Stimulated activated naive CD8-positive, alpha-beta T cell treated with anti-CD3 and anti-CD28 coated beads, Interleukin-15, Interleukin-2, amounts not matched to agents 100 ng/mL and 50 ng/mL, for 24 hours (primary cell): ENCODE results near the gene ZNF674.
A peak's percentile ranks its signal among the peaks of the same experiment; 100 is the strongest.

Source experiments
- H3K27ac Mint-ChIP-seq: one replicate; pipeline ENCODE4 v1.8.0; 2021; ENCODE audit warnings: mild to moderate bottlenecking, mixed read lengths
- H3K27me3 Mint-ChIP-seq: one replicate; pipeline ENCODE4 v1.8.0; 2021; ENCODE audit warnings: mixed read lengths
- H3K36me3 Mint-ChIP-seq: one replicate; pipeline ENCODE4 v1.8.0; 2021; ENCODE audit warnings: low read depth, mixed read lengths
- H3K4me1 Mint-ChIP-seq: one replicate; pipeline ENCODE4 v1.8.0; 2021; ENCODE audit warnings: low read depth, mixed read lengths
- H3K4me3 Mint-ChIP-seq: one replicate; pipeline ENCODE4 v1.8.0; 2021; ENCODE audit warnings: mild to moderate bottlenecking, mixed read lengths
- H3K9me3 Mint-ChIP-seq: one replicate; pipeline ENCODE4 v1.8.0; 2021; ENCODE audit warnings: mixed read lengths

The ZNF674 gene

DNA sequence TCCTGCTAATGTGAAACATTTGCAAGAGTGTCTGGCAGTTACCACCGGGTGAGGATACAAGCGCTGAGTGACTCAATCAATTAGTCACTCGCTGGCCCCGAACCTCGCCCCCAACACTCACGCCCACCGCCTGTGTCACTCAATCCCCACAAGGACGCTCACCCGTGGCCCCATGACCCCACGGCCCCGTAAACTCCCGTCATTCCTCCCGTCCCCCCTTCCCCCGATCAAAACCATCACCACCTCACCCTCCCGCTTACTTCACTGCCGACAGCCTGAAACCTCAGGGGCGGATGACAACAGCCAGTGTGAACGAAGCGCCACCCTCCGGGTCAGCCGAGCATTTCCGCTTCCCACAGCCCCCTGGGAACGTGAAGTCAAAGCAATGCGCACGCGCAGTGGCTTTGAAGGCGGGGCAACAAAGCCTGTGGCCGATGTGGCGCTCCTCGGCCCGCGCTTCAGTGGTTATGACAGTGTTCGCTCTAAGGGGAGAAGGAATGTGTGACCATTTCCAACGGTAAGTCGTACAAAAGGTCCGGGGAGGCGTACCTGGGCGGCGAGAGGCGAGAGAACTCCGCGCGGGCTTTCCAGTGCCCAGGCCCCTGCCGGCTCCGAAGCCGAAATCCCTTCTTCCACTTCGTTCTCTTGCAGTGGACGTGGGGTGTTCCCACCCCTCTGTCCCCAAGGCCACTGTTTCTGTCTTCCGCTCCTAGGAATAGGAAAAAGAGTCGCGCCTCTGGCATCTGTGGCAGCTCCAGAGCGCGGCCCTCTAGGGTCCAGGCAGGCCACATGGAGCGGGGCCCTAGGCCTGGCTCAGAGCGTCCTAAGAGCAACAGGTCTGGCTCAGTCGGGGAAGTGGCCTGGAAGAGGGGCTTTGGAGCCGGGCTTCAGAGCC lies at the start of gene ZNF674:
ZNF674 (minus strand) TSS at position 311 of the 895 bp plus-strand sequence. CDS start 3,334 bp downstream, outside the sequence.
- H3K4me3 Mint-ChIP-seq: peak within 1 kb of the TSS; percentile 88
- peak within 1 kb of the TSS; percentile 92 for H3K27ac Mint-ChIP-seq
- H3K36me3 Mint-ChIP-seq: peaks cover 9% of the 10 kb centered on the region
- no peaks in the 10 kb centered on the region for H3K9me3 Mint-ChIP-seq
- H3K27me3 Mint-ChIP-seq: no peaks in the 10 kb centered on the region
- H3K4me1 Mint-ChIP-seq: peaks cover 47% of the 10 kb centered on the region

DNA sequence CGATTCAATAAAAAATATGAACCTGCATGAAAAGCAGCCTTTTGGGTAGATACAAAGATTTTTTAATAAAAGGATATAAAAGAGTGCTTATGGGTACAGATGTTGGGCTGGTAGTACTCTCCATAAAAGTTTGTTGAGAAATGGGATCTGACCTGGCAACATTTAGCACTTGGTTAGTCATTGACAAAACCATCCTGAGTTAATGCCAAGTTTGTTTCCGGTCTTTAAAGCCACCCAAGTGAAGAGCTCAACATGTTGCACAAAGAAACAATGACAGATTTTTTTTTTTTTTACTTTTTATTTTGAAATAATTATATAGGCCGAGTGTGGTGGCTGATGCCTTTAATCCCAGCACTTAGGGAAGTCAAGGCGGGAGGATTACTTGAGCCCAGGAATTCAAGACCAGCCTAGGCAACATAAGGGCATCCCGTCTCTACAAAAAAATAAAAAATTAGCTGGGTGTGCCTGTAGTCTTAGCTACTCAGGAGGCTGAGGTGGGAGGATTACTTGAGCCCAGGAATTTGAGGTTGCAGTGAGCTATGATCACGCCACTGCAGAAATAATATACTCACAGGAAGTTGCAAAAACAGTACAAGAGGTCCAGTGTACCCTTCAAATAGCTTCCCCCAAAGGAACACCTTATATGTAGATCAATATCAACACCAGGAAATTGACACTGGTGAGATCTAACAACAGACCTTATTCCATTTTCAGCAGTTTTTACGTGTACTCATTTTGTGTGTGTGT lies 44.9 kb upstream of the ZNF674 start:
- Mint-ChIP-seq H3K9me3 (no peaks in the 10 kb centered on the region), H3K27ac (no peak overlapping the region), H3K27me3 (no peaks in the 10 kb centered on the region), H3K36me3 (no peaks in the 10 kb centered on the region), H3K4me1 (peaks cover 22% of the 10 kb centered on the region), H3K4me3 (no peak overlapping the region)

- H3K4me1 Mint-ChIP-seq: peaks cover 22% of the 10 kb centered on the region
- H3K4me3 Mint-ChIP-seq: peak overlapping the region; percentile 51
- H3K27ac Mint-ChIP-seq: peak overlapping the region; percentile 81
- no peaks in the 10 kb centered on the region for H3K9me3 Mint-ChIP-seq
- H3K36me3 Mint-ChIP-seq: no peaks in the 10 kb centered on the region
- H3K27me3 Mint-ChIP-seq: no peaks in the 10 kb centered on the region
These were observed 43.0 kb upstream of the ZNF674 start for GRCh38 chrX:46588263-46588662.

DNA sequence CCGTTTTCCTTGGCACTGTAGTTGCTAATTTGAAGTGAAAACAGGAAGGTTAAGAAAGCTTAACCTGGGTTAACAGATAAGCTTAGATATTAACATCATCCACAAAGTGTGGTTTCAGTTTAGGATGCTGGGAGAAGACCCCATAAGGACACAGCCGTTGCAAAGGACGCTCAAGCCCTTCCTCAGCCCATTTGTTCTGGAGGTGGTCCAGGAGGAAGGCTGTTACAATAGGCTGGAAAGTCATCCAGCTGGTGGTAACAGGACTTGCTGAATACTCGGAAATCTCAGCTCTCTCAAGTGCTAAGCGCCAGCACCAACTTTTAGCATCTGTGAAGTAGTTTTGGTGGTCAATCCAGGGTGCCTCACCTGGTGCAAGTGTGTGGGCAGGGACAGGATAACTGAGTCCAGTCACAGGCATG lies 42.5 kb upstream of the ZNF674 start:
- Mint-ChIP-seq H3K27ac (peak overlapping the region; percentile 81), H3K4me1 (peaks cover 22% of the 10 kb centered on the region), H3K36me3 (no peaks in the 10 kb centered on the region), H3K4me3 (peak overlapping the region; percentile 51), H3K9me3 (no peaks in the 10 kb centered on the region), H3K27me3 (no peaks in the 10 kb centered on the region)

GRCh38 chrX:46587158-46587557 lies 41.9 kb upstream of the ZNF674 start:
- H3K4me1 Mint-ChIP-seq: peaks cover 22% of the 10 kb centered on the region
- no peaks in the 10 kb centered on the region for H3K9me3 Mint-ChIP-seq
- H3K27ac Mint-ChIP-seq: no peak overlapping the region
- peak overlapping the region; percentile 26 for H3K4me3 Mint-ChIP-seq
- no peaks in the 10 kb centered on the region for H3K27me3 Mint-ChIP-seq
- H3K36me3 Mint-ChIP-seq: no peaks in the 10 kb centered on the region

DNA sequence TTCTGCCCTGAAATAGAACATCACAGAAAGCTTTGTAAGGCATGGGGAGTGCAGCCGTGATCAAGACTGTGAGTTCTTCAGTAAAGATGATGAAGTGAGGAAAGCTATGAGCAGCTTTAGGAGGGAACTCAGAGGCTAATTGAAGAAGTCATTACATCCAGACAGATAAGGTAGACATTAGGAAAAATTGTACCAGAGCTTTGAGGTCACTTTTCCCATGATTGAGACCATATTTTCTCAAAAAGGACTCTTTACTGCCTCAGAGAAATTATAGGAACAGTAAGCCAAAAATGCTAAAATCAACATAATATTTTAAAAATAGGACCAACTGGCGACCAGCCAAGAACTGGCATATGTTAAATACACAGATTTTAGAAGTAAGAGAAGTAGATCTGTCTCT lies 39.5 kb upstream of the ZNF674 start:
- Mint-ChIP-seq H3K36me3 (no peaks in the 10 kb centered on the region), H3K27me3 (no peaks in the 10 kb centered on the region), H3K27ac (no peak overlapping the region), H3K4me3 (no peak overlapping the region), H3K4me1 (peaks cover 20% of the 10 kb centered on the region), H3K9me3 (no peaks in the 10 kb centered on the region)

DNA sequence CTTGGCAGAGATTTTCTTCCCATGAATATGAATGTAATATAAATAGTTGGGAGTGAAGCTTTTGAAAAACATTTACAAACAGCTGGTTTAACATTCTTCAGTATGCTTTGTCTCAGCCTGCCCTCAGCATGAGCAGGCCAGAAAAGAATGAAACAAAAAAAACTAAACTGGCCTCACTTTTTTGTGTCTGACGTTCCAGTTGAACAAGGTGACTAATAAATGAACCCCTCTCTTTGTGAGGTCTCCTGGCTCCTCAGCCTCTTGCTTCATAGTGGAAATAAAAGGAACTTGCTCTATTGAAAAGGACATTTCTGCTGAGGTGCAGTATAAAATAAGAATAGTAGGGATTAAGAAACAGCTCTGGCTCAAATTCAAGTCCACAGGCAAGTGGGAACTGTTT lies 37.7 kb upstream of the ZNF674 start:
- Mint-ChIP-seq H3K4me1 (peaks cover 12% of the 10 kb centered on the region), H3K36me3 (no peaks in the 10 kb centered on the region), H3K4me3 (no peak overlapping the region), H3K9me3 (no peaks in the 10 kb centered on the region), H3K27me3 (no peaks in the 10 kb centered on the region), H3K27ac (no peak overlapping the region)

- H3K4me1 Mint-ChIP-seq: peaks cover 11% of the 10 kb centered on the region
- no peaks in the 10 kb centered on the region for H3K27me3 Mint-ChIP-seq
- H3K9me3 Mint-ChIP-seq: no peaks in the 10 kb centered on the region
- H3K27ac Mint-ChIP-seq: no peak overlapping the region
- H3K4me3 Mint-ChIP-seq: no peak overlapping the region
- no peaks in the 10 kb centered on the region for H3K36me3 Mint-ChIP-seq
These were observed 37.1 kb upstream of the ZNF674 start for GRCh38 chrX:46582325-46582724.

DNA sequence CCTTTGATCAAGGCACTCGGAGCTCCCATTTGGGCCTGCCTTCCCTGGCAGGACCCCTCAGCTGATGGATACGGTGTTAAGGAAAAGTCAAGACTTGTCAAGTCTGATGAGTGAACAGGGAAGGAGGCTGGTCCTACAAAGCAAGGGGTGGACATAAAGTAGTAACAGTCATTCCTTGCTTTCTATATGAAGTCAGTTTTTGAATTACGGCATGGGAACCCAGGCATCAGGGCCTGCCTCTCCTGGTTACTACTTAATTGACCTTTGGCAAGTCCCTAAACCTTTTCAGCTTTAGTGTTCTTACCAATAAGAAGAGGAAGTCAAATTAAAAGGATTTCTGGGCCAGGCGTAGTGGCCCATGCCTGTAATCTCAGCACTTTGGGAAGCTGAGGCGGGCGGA lies 35.4 kb upstream of the ZNF674 start:
- no peaks in the 10 kb centered on the region for H3K36me3 Mint-ChIP-seq
- H3K9me3 Mint-ChIP-seq: no peaks in the 10 kb centered on the region
- no peak overlapping the region for H3K27ac Mint-ChIP-seq
- peaks cover 21% of the 10 kb centered on the region for H3K4me1 Mint-ChIP-seq
- peaks cover 3% of the 10 kb centered on the region for H3K27me3 Mint-ChIP-seq
- H3K4me3 Mint-ChIP-seq: no peak overlapping the region

DNA sequence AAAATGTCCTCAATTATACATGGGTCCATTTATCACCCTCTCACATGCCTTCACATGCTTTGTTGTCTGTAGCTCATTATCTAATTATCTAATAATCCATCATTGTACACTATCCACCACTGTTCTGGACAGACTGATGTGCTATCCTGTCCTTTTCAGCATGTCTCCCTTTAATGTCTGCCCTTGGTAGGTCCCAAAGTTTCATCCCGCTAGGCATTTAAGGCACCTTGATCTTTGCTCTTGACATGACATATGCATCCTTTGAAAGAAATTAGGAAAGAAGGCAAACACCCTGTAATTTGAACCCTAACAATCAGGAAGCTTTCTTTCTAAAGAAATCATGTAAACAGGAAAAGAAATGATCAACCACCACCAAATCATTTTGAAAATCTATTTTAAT lies 34.0 kb upstream of the ZNF674 start:
- no peaks in the 10 kb centered on the region for H3K36me3 Mint-ChIP-seq
- peaks cover 23% of the 10 kb centered on the region for H3K4me1 Mint-ChIP-seq
- no peaks in the 10 kb centered on the region for H3K9me3 Mint-ChIP-seq
- peaks cover 3% of the 10 kb centered on the region for H3K27me3 Mint-ChIP-seq
- H3K27ac Mint-ChIP-seq: no peak overlapping the region
- H3K4me3 Mint-ChIP-seq: no peak overlapping the region

- peak overlapping the region; percentile 53 for H3K4me3 Mint-ChIP-seq
- peaks cover 29% of the 10 kb centered on the region for H3K4me1 Mint-ChIP-seq
- no peaks in the 10 kb centered on the region for H3K9me3 Mint-ChIP-seq
- peaks cover 3% of the 10 kb centered on the region for H3K27me3 Mint-ChIP-seq
- H3K27ac Mint-ChIP-seq: no peak overlapping the region
- H3K36me3 Mint-ChIP-seq: no peaks in the 10 kb centered on the region
These were observed 32.2 kb upstream of the ZNF674 start for GRCh38 chrX:46577221-46578005.

- no peak overlapping the region for H3K27ac Mint-ChIP-seq
- H3K4me3 Mint-ChIP-seq: peak overlapping the region; percentile 69
- H3K4me1 Mint-ChIP-seq: peaks cover 39% of the 10 kb centered on the region
- peaks cover 3% of the 10 kb centered on the region for H3K27me3 Mint-ChIP-seq
- H3K9me3 Mint-ChIP-seq: no peaks in the 10 kb centered on the region
- H3K36me3 Mint-ChIP-seq: no peaks in the 10 kb centered on the region
These were observed 31.2 kb upstream of the ZNF674 start for GRCh38 chrX:46576458-46576857.

- Mint-ChIP-seq H3K4me1 (peaks cover 43% of the 10 kb centered on the region), H3K9me3 (no peaks in the 10 kb centered on the region), H3K36me3 (no peaks in the 10 kb centered on the region), H3K27ac (no peak overlapping the region), H3K4me3 (peak overlapping the region; percentile 69), H3K27me3 (peaks cover 3% of the 10 kb centered on the region)
These were observed 30.8 kb upstream of the ZNF674 start for GRCh38 chrX:46575991-46576392.

DNA sequence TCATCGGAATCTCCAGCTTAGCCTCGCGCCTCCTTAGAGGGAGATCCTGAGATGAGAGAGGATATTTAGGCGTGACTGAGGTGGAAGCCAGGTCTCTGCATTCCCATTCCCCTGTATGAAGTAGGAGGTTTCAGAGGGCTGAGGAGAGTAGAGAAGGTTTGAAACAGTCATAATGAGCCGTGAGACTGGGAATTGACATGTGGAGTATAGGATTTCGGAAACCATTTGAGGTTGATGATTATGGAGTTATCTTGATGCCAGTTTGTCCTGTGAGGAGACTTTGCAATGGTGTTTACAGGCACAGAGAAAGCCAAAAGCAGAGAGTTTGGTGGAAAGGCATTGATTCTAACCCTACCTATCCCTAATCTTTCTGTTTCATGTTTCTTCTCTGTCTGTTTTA lies 30.4 kb upstream of the ZNF674 start:
- H3K27ac Mint-ChIP-seq: no peak overlapping the region
- peaks cover 3% of the 10 kb centered on the region for H3K27me3 Mint-ChIP-seq
- H3K4me3 Mint-ChIP-seq: peak overlapping the region; percentile 69
- peaks cover 47% of the 10 kb centered on the region for H3K4me1 Mint-ChIP-seq
- no peaks in the 10 kb centered on the region for H3K36me3 Mint-ChIP-seq
- no peaks in the 10 kb centered on the region for H3K9me3 Mint-ChIP-seq
